ENCODE measurements around the gene ANKMY1.

ANKMY1 gene

DNA sequence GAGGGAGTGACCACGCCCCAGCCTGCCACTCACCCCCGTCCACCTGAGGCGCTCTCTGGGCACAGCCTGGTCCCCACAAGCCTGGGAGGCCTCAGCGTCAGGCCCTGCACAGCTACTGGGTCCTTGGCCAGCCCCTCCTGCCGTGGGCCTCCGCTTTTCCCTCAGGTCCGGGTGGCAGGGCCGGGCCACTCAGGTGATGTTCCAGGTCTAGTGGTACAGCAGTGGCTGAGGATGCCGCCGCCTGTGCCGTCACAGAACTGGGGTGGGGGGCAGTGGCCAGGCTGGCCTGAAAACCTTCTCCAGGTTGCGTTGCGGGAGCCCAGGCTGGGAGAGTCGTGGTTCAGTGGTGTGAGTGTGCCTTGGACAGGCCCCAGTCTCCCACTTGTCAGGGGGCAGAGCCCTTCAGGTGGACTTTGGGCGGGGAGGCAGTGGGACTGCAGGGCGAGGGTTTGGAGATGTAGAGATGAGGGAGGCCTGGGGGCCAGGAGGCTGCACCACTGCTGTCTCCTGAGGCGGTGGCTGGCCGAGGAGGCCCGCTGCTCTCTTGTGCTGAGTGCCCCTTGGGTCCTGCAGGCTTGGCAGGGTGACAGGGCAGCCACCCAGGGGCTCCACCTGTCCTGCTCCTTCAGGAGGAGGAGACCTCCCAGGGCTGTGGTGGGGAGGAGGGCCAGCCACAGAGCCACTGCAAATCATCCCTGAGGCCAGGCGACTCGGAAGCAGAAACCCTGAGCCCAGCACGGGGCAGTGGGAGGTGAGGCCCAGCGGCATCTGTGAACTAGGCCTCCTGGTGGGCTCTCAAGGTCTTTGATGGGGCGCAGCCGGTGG lies 114.7 kb downstream of the ANKMY1 start:
- no peak overlapping the region for H3K27ac ChIP-seq
- H3K36me3 ChIP-seq (ENCODE audit: control insufficient read depth, insufficient read depth, low read length): no peaks in the 10 kb centered on the region
- H3K4me2 ChIP-seq (ENCODE audit: low read length): no peak overlapping the region
- H3K9ac ChIP-seq: no peak overlapping the region
- H3K4me1 ChIP-seq: no peaks in the 10 kb centered on the region
- no peak overlapping the region for H2AFZ ChIP-seq
- peaks cover 36% of the 10 kb centered on the region for H3K79me2 ChIP-seq
- no peaks in the 10 kb centered on the region for H3K27me3 ChIP-seq (ENCODE audit: control insufficient read depth, insufficient read depth, low read length)
- no peak overlapping the region for H3K4me3 ChIP-seq (ENCODE audit: low read depth, low read length)
- TF ChIP-seq, protein P1, sequence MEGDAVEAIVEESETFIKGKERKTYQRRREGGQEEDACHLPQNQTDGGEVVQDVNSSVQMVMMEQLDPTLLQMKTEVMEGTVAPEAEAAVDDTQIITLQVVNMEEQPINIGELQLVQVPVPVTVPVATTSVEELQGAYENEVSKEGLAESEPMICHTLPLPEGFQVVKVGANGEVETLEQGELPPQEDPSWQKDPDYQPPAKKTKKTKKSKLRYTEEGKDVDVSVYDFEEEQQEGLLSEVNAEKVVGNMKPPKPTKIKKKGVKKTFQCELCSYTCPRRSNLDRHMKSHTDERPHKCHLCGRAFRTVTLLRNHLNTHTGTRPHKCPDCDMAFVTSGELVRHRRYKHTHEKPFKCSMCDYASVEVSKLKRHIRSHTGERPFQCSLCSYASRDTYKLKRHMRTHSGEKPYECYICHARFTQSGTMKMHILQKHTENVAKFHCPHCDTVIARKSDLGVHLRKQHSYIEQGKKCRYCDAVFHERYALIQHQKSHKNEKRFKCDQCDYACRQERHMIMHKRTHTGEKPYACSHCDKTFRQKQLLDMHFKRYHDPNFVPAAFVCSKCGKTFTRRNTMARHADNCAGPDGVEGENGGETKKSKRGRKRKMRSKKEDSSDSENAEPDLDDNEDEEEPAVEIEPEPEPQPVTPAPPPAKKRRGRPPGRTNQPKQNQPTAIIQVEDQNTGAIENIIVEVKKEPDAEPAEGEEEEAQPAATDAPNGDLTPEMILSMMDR (IDR thresholded peaks at IDR 0.05): no peak
- no peaks in the 10 kb centered on the region for H3K9me3 ChIP-seq (ENCODE audit: control insufficient read depth, low read length)

- Histone ChIP-seq H3K27me3 (ENCODE audit: control insufficient read depth, insufficient read depth, low read length) (no peaks in the 10 kb centered on the region), H3K79me2 (peaks cover 41% of the 10 kb centered on the region), H3K27ac (no peak overlapping the region), H3K4me3 (ENCODE audit: low read depth, low read length) (no peak overlapping the region), H3K4me2 (ENCODE audit: low read length) (no peak overlapping the region), H3K36me3 (ENCODE audit: control insufficient read depth, insufficient read depth, low read length) (no peaks in the 10 kb centered on the region), H3K9ac (no peak overlapping the region), H3K9me3 (ENCODE audit: control insufficient read depth, low read length) (no peaks in the 10 kb centered on the region), H2AFZ (no peak overlapping the region), H3K4me1 (peaks cover 2% of the 10 kb centered on the region)
- TF ChIP-seq, protein P1 (IDR thresholded peaks at IDR 0.05): no peak
These were observed 115.8 kb downstream of the ANKMY1 start for GRCh38 chr2:240441993-240442411.

- H3K27ac ChIP-seq: no peak overlapping the region
- peaks cover 4% of the 10 kb centered on the region for H3K4me1 ChIP-seq
These were observed 116.3 kb downstream of the ANKMY1 start for GRCh38 chr2:240441326-240441992.

DNA sequence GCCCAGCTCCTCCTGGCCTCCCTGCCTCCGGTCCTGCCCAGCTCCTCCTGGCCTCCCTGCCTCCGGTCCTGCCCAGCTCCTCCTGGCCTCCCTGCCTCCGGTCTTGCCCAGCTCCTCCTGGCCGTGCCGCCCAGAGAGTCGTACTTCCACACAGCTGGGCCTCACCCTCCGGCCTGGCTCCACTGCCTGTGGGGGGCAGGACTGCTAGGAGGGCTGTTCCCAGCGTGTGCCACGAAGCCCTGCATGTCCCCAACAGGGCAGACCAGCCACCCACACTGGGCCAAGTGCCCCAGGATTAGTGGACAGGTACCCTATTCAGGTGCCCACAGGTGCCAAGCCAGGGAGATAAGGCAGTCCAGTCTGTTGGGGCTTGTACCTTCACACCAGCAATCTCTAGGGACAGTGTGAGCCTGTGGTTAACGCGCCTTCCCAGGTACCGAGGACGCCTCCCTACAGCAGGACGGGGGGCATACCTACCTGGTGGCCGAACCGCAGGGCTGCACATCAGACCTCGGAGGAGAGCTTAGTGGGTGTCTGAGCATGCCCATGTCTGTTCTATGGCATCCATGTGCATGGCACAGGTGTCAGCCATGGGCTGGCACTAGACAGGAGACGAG lies 117.0 kb downstream of the ANKMY1 start:
- H3K4me3 ChIP-seq (ENCODE audit: low read depth, low read length): no peak overlapping the region
- no peaks in the 10 kb centered on the region for H3K36me3 ChIP-seq (ENCODE audit: control insufficient read depth, insufficient read depth, low read length)
- no peak overlapping the region for H3K4me2 ChIP-seq (ENCODE audit: low read length)
- no peak overlapping the region for H2AFZ ChIP-seq
- H3K4me1 ChIP-seq: peaks cover 4% of the 10 kb centered on the region
- TF ChIP-seq, protein P1 (IDR thresholded peaks at IDR 0.05): no peak
- H3K27ac ChIP-seq: no peak overlapping the region
- no peaks in the 10 kb centered on the region for H3K9me3 ChIP-seq (ENCODE audit: control insufficient read depth, low read length)
- no peaks in the 10 kb centered on the region for H3K27me3 ChIP-seq (ENCODE audit: control insufficient read depth, insufficient read depth, low read length)
- H3K9ac ChIP-seq: no peak overlapping the region
- peaks cover 41% of the 10 kb centered on the region for H3K79me2 ChIP-seq

More at GRCh38 chr2:240441326-240441992, 116.3 kb downstream of the ANKMY1 start:
- Histone ChIP-seq H3K27me3 (ENCODE audit: control insufficient read depth, insufficient read depth, low read length) (no peaks in the 10 kb centered on the region), H2AFZ (no peak overlapping the region), H3K79me2 (peaks cover 41% of the 10 kb centered on the region), H3K9ac (no peak overlapping the region), H3K36me3 (ENCODE audit: control insufficient read depth, insufficient read depth, low read length) (no peaks in the 10 kb centered on the region), H3K9me3 (ENCODE audit: control insufficient read depth, low read length) (no peaks in the 10 kb centered on the region), H3K4me2 (ENCODE audit: low read length) (no peak overlapping the region), H3K4me3 (ENCODE audit: low read depth, low read length) (no peak overlapping the region)
- TF ChIP-seq, protein P1 (IDR thresholded peaks at IDR 0.05): no peak

All from parathyroid adenoma (tissue), 2 donors.